ENCODE results near the gene RAPGEF5.

DNA sequence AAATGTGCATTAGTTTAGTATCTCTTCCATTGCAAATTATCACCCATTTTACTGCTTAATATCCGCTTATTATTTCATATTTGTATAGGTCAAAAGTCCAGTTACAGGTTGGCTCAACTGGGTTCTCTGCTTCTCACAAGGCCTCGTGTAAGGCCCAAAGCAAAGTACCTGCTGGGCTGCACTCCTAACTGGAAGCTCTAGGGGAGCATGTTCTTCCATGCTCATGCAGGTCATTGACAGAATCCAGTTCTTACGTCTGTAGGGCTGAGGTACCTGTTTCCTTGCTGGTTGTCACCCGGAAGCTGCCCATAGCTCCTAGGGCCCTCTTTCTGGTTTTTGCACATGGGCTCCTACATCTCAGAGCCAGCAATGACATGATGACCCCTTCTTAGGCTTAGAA is 79.6 kb downstream of the RAPGEF5 start:
- TF ChIP-seq CTCF (IDR thresholded peaks at IDR 0.05; ENCODE audit: insufficient read depth, low read length) (no peak), POLR2AphosphoS5 (IDR thresholded peaks at IDR 0.05; ENCODE audit: low read depth) (no peak)
- TF ChIP-seq, protein P1, sequence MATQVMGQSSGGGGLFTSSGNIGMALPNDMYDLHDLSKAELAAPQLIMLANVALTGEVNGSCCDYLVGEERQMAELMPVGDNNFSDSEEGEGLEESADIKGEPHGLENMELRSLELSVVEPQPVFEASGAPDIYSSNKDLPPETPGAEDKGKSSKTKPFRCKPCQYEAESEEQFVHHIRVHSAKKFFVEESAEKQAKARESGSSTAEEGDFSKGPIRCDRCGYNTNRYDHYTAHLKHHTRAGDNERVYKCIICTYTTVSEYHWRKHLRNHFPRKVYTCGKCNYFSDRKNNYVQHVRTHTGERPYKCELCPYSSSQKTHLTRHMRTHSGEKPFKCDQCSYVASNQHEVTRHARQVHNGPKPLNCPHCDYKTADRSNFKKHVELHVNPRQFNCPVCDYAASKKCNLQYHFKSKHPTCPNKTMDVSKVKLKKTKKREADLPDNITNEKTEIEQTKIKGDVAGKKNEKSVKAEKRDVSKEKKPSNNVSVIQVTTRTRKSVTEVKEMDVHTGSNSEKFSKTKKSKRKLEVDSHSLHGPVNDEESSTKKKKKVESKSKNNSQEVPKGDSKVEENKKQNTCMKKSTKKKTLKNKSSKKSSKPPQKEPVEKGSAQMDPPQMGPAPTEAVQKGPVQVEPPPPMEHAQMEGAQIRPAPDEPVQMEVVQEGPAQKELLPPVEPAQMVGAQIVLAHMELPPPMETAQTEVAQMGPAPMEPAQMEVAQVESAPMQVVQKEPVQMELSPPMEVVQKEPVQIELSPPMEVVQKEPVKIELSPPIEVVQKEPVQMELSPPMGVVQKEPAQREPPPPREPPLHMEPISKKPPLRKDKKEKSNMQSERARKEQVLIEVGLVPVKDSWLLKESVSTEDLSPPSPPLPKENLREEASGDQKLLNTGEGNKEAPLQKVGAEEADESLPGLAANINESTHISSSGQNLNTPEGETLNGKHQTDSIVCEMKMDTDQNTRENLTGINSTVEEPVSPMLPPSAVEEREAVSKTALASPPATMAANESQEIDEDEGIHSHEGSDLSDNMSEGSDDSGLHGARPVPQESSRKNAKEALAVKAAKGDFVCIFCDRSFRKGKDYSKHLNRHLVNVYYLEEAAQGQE (IDR thresholded peaks at IDR 0.05; ENCODE audit: insufficient replicate concordance, low read depth) = no peak

Data from HL-60 (cell line).